Hindlimb muscle (tissue), 1 donor: ENCODE data around the gene CASTOR1. TPM values are rescaled to one million over a fixed set of nuclear protein-coding genes. Genes with fewer than 3 reads are reported as not detected.

Source experiments
- DNase-seq: peaks from one replicate; pipeline ENCODE4 v3.0.0-alpha.2; 2013
- polyA plus RNA-seq: library from polyadenylated mRNA; unstranded; fragments of 120-200 nt; gene quantifications from one replicate; pipeline ENCODE4 v1.2.1, GENCODE V29; 2013; ENCODE audit not compliant: insufficient read length

Gene CASTOR1
- polyA plus RNA-seq, 1 donor = 5.4 TPM

- peak; percentile 63 for DNase-seq
Observed at GRCh38 chr22:30262917-30263741, 26.2 kb downstream of the CASTOR1 start.

GRCh38 chr22:30262112-30262511 lies 27.2 kb downstream of the CASTOR1 start:
- no peak for DNase-seq

GRCh38 chr22:30261134-30261533 lies 28.2 kb downstream of the CASTOR1 start:
- no peak for DNase-seq

GRCh38 chr22:30260682-30261081 lies 28.6 kb downstream of the CASTOR1 start:
- no peak for DNase-seq

GRCh38 chr22:30260276-30260675 lies 29.0 kb downstream of the CASTOR1 start:
- no peak for DNase-seq

- no peak for DNase-seq
Observed at GRCh38 chr22:30254314-30254713, 35.0 kb downstream of the CASTOR1 start.

- DNase-seq = no peak
Observed at GRCh38 chr22:30253205-30253852, 36.0 kb downstream of the CASTOR1 start.

- no peak for DNase-seq
Observed at GRCh38 chr22:30252411-30253204, 36.7 kb downstream of the CASTOR1 start.

- DNase-seq = no peak
Observed at GRCh38 chr22:30251711-30252110, 37.6 kb downstream of the CASTOR1 start.

- no peak for DNase-seq
Observed at GRCh38 chr22:30250661-30251267, 38.5 kb downstream of the CASTOR1 start.

GRCh38 chr22:30250039-30250565 lies 39.2 kb downstream of the CASTOR1 start:
- no peak for DNase-seq

GRCh38 chr22:30249049-30250038 lies 40.0 kb downstream of the CASTOR1 start:
- peak; percentile 75 for DNase-seq

- no peak for DNase-seq
Observed at GRCh38 chr22:30248484-30248883, 40.8 kb downstream of the CASTOR1 start.

GRCh38 chr22:30247974-30248373 lies 41.3 kb downstream of the CASTOR1 start:
- no peak for DNase-seq

GRCh38 chr22:30247561-30247960 lies 41.7 kb downstream of the CASTOR1 start:
- DNase-seq = no peak

- DNase-seq = no peak
Observed at GRCh38 chr22:30246814-30247376, 42.4 kb downstream of the CASTOR1 start.

- no peak for DNase-seq
Observed at GRCh38 chr22:30245985-30246813, 43.1 kb downstream of the CASTOR1 start, which contains the start of gene LIF. Gene LIF, minus strand, starts transcription at chr22:30246759. Its CDS starts 64 bp downstream, at chr22:30246695.

- DNase-seq = no peak
Observed at GRCh38 chr22:30245181-30245984, 43.9 kb downstream of the CASTOR1 start.

GRCh38 chr22:30244641-30245040 lies 44.7 kb downstream of the CASTOR1 start:
- DNase-seq = no peak
